ENCODE data around the gene GIGYF2.

GIGYF2 gene

GRCh38 chr2:232697059-232697806 is at the start of gene GIGYF2:
TSS of gene GIGYF2 (plus strand) at chr2:232697331. CDS start at chr2:232735198, 37,867 bp downstream.
- Histone ChIP-seq H3K36me3 (ENCODE audit: control insufficient read depth, insufficient read depth, low read length) (no peaks in the 10 kb centered on the region), H3K4me1 (ENCODE audit: control insufficient read depth, insufficient read depth, low read length) (peaks cover 10% of the 10 kb centered on the region), H3K9ac (ENCODE audit: low read depth, low read length) (peak within 1 kb of the TSS; percentile 94), H3K27me3 (ENCODE audit: control insufficient read depth, insufficient read depth, low read length) (no peaks in the 10 kb centered on the region), H3K4me3 (ENCODE audit: low read depth, low read length) (peak within 1 kb of the TSS; percentile 92), H3K9me3 (ENCODE audit: control insufficient read depth, insufficient read depth, low read length) (no peaks in the 10 kb centered on the region)

DNA sequence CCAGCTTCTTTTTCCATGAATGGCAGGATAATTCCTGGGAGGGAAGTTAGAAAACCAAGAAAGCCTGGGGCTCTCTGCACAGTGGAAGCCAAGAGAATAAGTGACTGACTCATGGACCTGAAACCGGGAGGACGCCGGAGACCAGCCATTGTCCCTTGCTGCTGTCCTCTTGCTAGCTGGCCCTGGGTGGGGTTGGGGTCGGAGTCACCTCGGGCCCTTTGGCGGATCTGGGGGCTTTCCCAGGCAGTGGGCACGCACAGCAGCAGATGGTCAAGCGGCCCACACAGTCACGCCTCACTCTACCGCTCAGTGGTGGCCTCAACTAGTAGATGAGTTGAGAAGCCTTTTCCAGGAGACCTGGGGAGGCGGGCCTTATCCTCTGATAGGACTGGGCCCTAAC is 48.1 kb upstream of the GIGYF2 start:
- Histone ChIP-seq H3K4me1 (ENCODE audit: control insufficient read depth, insufficient read depth, low read length) (no peaks in the 10 kb centered on the region), H3K9ac (ENCODE audit: low read depth, low read length) (no peak overlapping the region), H3K36me3 (ENCODE audit: control insufficient read depth, insufficient read depth, low read length) (no peaks in the 10 kb centered on the region), H3K9me3 (ENCODE audit: control insufficient read depth, insufficient read depth, low read length) (no peaks in the 10 kb centered on the region), H3K4me3 (ENCODE audit: low read depth, low read length) (no peak overlapping the region), H3K27me3 (ENCODE audit: control insufficient read depth, insufficient read depth, low read length) (no peaks in the 10 kb centered on the region)

DNA sequence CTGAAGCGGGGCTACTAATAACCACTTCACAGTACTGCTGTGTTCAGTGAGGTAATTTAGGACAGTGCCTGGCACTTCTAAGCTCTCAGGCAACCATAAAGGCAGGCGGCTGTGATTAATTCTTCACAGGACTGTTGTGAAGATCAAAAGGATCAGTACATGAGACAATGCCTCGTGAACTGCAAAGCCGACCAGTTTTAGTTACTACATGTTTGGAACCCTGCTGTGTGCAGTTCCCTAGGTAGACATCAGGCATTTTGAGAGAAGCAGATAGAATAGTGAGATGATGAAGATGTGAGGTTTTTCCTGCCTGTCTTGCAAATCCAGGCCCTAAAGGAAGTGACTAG is 44.7 kb upstream of the GIGYF2 start:
- Histone ChIP-seq H3K4me1 (ENCODE audit: control insufficient read depth, insufficient read depth, low read length) (no peaks in the 10 kb centered on the region), H3K9ac (ENCODE audit: low read depth, low read length) (no peak overlapping the region), H3K27me3 (ENCODE audit: control insufficient read depth, insufficient read depth, low read length) (no peaks in the 10 kb centered on the region), H3K4me3 (ENCODE audit: low read depth, low read length) (no peak overlapping the region), H3K9me3 (ENCODE audit: control insufficient read depth, insufficient read depth, low read length) (no peaks in the 10 kb centered on the region), H3K36me3 (ENCODE audit: control insufficient read depth, insufficient read depth, low read length) (no peaks in the 10 kb centered on the region)

DNA sequence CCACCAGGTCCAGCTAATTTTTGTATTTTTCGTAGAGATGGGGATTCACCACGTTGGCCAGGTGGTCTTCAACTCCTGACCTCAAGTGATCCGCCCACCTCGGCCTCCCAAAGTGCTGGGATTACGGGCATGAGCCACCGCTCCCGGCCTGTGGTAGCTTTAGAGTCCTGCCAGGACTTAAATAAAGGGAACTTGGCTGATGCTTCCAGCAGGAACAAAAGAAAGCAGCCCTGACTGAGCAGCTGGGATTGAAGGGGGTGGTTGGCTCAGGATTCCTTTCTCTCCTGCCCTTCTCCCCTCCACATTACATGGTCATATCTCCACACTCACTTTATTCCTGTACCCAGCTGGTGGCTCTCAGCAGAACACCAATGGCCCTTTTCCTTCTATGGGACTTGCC is 43.7 kb upstream of the GIGYF2 start:
- Histone ChIP-seq H3K9ac (ENCODE audit: low read depth, low read length) (no peak overlapping the region), H3K9me3 (ENCODE audit: control insufficient read depth, insufficient read depth, low read length) (no peaks in the 10 kb centered on the region), H3K27me3 (ENCODE audit: control insufficient read depth, insufficient read depth, low read length) (no peaks in the 10 kb centered on the region), H3K4me3 (ENCODE audit: low read depth, low read length) (no peak overlapping the region), H3K4me1 (ENCODE audit: control insufficient read depth, insufficient read depth, low read length) (no peaks in the 10 kb centered on the region), H3K36me3 (ENCODE audit: control insufficient read depth, insufficient read depth, low read length) (no peaks in the 10 kb centered on the region)

GRCh38 chr2:232655392-232655791 is 41.7 kb upstream of the GIGYF2 start:
- Histone ChIP-seq H3K27me3 (ENCODE audit: control insufficient read depth, insufficient read depth, low read length) (no peaks in the 10 kb centered on the region), H3K9me3 (ENCODE audit: control insufficient read depth, insufficient read depth, low read length) (no peaks in the 10 kb centered on the region), H3K4me3 (ENCODE audit: low read depth, low read length) (no peak overlapping the region), H3K36me3 (ENCODE audit: control insufficient read depth, insufficient read depth, low read length) (no peaks in the 10 kb centered on the region), H3K9ac (ENCODE audit: low read depth, low read length) (no peak overlapping the region), H3K4me1 (ENCODE audit: control insufficient read depth, insufficient read depth, low read length) (no peaks in the 10 kb centered on the region)

- H3K36me3 ChIP-seq (ENCODE audit: control insufficient read depth, insufficient read depth, low read length) = no peaks in the 10 kb centered on the region
- H3K27me3 ChIP-seq (ENCODE audit: control insufficient read depth, insufficient read depth, low read length) = no peaks in the 10 kb centered on the region
- no peaks in the 10 kb centered on the region for H3K9me3 ChIP-seq (ENCODE audit: control insufficient read depth, insufficient read depth, low read length)
- H3K4me1 ChIP-seq (ENCODE audit: control insufficient read depth, insufficient read depth, low read length) = no peaks in the 10 kb centered on the region
- H3K4me3 ChIP-seq (ENCODE audit: low read depth, low read length) = no peak overlapping the region
- H3K9ac ChIP-seq (ENCODE audit: low read depth, low read length) = no peak overlapping the region
Measured at GRCh38 chr2:232658217-232658785, 38.8 kb upstream of the GIGYF2 start.

DNA sequence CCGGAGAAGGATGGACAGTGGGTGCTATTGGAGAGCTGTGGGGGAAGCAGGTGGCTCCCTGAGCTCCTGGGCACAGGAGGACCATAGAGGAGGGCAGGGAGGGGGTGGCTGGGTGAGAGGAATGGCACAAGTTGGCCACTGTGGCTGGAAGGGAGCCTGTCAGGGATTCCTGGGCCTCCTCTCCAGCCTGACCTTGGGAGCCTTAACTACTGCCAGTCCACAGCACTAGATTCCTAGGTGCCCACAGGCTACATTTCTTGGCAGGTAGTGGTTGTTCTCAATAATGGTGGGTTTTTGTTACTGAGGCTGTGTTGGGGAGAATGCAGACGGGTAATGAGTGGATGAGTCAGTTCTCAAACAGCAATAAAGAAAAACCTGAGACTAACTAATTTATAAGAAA is 37.8 kb upstream of the GIGYF2 start:
- H3K36me3 ChIP-seq (ENCODE audit: control insufficient read depth, insufficient read depth, low read length) = no peaks in the 10 kb centered on the region
- H3K4me3 ChIP-seq (ENCODE audit: low read depth, low read length) = no peak overlapping the region
- H3K9ac ChIP-seq (ENCODE audit: low read depth, low read length) = no peak overlapping the region
- no peaks in the 10 kb centered on the region for H3K27me3 ChIP-seq (ENCODE audit: control insufficient read depth, insufficient read depth, low read length)
- H3K9me3 ChIP-seq (ENCODE audit: control insufficient read depth, insufficient read depth, low read length) = no peaks in the 10 kb centered on the region
- no peaks in the 10 kb centered on the region for H3K4me1 ChIP-seq (ENCODE audit: control insufficient read depth, insufficient read depth, low read length)

GRCh38 chr2:232662486-232663260 is 34.5 kb upstream of the GIGYF2 start:
- H3K36me3 ChIP-seq (ENCODE audit: control insufficient read depth, insufficient read depth, low read length) = no peaks in the 10 kb centered on the region
- no peak overlapping the region for H3K4me3 ChIP-seq (ENCODE audit: low read depth, low read length)
- no peaks in the 10 kb centered on the region for H3K4me1 ChIP-seq (ENCODE audit: control insufficient read depth, insufficient read depth, low read length)
- no peak overlapping the region for H3K9ac ChIP-seq (ENCODE audit: low read depth, low read length)
- no peaks in the 10 kb centered on the region for H3K27me3 ChIP-seq (ENCODE audit: control insufficient read depth, insufficient read depth, low read length)
- H3K9me3 ChIP-seq (ENCODE audit: control insufficient read depth, insufficient read depth, low read length) = no peaks in the 10 kb centered on the region

DNA sequence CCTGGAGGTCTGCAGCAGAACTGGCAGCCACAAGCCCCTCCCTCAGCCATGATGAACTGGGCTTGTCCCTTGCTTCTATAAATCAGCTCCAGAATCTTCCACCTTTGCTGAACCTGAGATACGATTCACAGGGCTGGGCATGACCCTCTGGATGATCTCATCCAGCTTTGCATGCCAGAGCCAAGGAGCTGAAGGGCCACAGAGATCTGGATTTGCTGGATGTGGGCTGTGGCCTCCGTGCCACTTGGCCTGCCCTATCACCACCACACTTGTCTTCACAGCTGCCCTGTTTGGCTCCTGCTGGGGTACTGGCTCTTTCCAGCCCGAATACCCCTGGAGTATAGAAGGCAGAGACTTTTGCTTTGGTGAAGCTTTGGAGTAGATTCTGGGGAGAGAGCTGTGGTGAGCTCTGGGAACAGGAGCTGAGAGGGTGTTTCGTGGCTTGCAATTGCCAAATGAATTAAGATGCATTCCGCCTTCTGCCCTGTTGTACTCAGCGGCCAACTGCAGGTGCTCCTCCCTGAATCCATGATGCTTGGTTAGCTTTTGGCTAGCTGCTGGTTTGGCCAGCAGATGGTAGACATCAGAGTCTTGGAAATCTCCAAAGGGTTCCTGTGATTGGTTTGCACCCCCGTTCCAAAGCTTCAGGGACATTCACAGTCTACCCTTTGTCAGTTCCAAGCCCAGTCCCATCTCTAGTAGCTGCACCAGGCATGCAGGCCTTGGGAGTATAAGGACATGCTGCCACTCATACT is 30.9 kb upstream of the GIGYF2 start:
- Histone ChIP-seq H3K4me3 (ENCODE audit: low read depth, low read length) (no peak overlapping the region), H3K4me1 (ENCODE audit: control insufficient read depth, insufficient read depth, low read length) (no peaks in the 10 kb centered on the region), H3K9ac (ENCODE audit: low read depth, low read length) (no peak overlapping the region), H3K9me3 (ENCODE audit: control insufficient read depth, insufficient read depth, low read length) (no peaks in the 10 kb centered on the region), H3K27me3 (ENCODE audit: control insufficient read depth, insufficient read depth, low read length) (no peaks in the 10 kb centered on the region), H3K36me3 (ENCODE audit: control insufficient read depth, insufficient read depth, low read length) (no peaks in the 10 kb centered on the region)

GRCh38 chr2:232667989-232668583 is 29.0 kb upstream of the GIGYF2 start:
- Histone ChIP-seq H3K9ac (ENCODE audit: low read depth, low read length) (no peak overlapping the region), H3K27me3 (ENCODE audit: control insufficient read depth, insufficient read depth, low read length) (no peaks in the 10 kb centered on the region), H3K4me3 (ENCODE audit: low read depth, low read length) (no peak overlapping the region), H3K9me3 (ENCODE audit: control insufficient read depth, insufficient read depth, low read length) (no peaks in the 10 kb centered on the region), H3K36me3 (ENCODE audit: control insufficient read depth, insufficient read depth, low read length) (no peaks in the 10 kb centered on the region), H3K4me1 (ENCODE audit: control insufficient read depth, insufficient read depth, low read length) (no peaks in the 10 kb centered on the region)

GRCh38 chr2:232668805-232669444 is 28.2 kb upstream of the GIGYF2 start:
- Histone ChIP-seq H3K9ac (ENCODE audit: low read depth, low read length) (no peak overlapping the region), H3K4me3 (ENCODE audit: low read depth, low read length) (no peak overlapping the region), H3K9me3 (ENCODE audit: control insufficient read depth, insufficient read depth, low read length) (no peaks in the 10 kb centered on the region), H3K4me1 (ENCODE audit: control insufficient read depth, insufficient read depth, low read length) (no peaks in the 10 kb centered on the region), H3K27me3 (ENCODE audit: control insufficient read depth, insufficient read depth, low read length) (no peaks in the 10 kb centered on the region), H3K36me3 (ENCODE audit: control insufficient read depth, insufficient read depth, low read length) (no peaks in the 10 kb centered on the region)
